ENCODE results near the gene POU6F2.

The POU6F2 gene

DNA sequence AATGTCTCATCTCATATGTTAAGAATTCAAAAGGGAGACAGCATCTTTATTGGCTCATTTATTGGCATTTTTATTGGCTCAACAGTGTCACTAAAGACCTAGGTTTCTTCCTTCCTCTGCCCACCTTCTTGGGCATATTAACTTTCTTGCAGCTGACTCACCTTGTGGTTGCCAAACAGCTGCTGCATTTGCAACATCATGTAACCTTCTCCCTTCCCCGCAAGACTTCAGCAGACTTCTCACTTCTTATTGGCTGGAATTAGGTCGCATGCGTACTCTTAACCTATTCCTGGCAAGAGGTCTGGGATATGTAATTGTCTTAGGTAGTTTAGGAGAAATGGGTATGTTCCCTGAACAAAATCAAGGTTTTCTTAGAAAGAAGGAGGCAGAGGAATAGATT is 263.2 kb downstream of the POU6F2 start:
- in situ Hi-C loops (cut with HindIII; ENCODE audit: low sequenced_read_pairs) = no loop called here

DNA sequence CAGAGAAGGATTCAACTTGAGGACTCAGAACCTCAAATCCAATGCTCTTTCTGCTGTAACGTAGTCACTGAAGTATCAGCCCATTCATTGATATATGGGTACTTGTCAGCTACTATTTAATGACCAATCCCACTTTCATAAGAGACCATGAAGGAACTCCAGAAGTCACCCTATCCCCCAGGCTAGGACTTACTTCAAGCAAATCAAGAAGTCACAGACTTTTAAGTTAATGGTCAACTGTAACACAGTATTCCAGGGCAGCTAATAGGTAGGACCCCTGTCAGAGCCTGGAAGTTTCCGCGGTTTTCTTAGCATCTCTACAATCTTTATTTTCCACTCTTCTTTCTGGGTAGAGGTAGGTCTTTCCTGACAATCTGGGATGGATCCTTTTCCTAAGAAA is 269.9 kb downstream of the POU6F2 start:
- in situ Hi-C loops (cut with HindIII; ENCODE audit: low sequenced_read_pairs) = no loop called here

DNA sequence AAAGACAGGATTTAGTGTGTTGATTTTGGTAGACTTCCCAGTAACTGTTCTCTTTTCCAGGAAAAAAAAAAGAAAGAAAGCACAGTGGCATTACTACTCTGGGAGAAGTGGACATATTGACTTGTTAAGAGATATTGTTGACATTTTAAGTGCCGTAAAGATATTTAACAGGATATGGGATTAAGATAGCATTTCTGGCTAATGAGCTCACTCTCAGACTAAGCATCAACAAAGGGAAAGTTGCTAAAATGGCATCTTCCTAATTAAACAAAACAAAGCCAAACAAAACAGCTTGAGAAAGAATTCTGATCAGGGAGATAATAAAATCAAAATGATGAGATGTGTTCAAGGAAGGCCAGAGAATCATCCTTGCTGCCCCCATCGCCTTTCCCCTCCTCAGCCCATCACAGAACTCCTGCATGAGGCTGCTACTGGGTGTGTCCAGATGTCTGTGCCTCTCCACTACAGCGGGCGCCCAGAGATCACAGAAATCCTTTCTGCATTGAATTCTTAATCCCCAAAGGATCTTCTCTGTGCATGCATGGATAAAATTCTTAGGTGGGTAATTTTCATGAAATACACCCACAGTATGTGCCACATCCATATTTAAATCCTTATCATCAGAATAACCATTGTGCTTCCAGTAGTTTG is 270.5 kb downstream of the POU6F2 start:
- in situ Hi-C loops (cut with HindIII; ENCODE audit: low sequenced_read_pairs) = no loop called here

- in situ Hi-C loops (cut with HindIII; ENCODE audit: low sequenced_read_pairs) = no loop called here
These were observed 271.0 kb downstream of the POU6F2 start for GRCh38 chr7:39248692-39249090.

DNA sequence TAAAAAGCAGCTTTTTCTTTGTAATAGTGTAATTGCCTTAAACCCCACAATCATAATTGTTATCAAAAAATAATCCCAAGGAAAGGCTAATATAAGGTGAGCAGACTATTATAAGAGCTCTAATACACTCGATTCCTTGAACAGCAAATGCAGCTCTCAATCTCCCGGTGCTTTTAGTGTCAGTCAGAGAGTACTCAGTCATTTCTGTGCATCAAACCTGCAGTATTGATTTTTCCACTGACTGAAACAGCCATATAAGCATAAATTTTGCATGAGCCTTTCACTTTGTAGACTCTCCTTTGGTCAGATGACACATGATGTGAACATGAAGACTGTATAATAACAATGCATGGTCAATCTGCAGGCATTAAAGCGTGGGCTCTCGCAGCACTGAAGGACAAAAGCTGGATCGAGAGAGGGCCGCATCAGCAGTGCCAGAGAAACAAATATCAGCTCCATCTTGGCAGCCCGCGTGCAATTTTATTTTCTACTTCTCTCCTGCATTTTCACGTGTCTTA is 272.0 kb downstream of the POU6F2 start:
- in situ Hi-C loops (cut with HindIII; ENCODE audit: low sequenced_read_pairs) = loop anchor here (5.0 kb wide), 1 partner anchor 67 kb away; no protein-coding TSS in a partner anchor

DNA sequence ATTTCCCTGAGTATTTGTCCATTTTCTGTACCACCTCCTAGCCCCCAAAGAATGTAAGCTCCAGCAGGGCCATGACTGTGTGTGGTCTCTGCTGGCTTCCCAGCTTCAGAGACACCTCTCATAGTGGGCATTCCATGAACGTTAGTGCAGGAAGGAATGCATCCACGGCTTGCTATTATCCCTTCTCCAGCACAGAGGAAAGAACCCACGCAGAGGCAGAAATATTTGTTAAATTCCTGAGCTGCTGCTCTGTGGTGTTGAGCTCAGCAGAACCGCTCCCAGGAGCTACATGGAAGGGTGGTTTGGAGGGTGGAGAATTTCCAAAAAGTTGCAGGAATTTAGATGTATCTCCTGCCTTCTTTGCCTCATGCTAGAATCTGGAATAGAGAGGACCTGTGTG is 275.2 kb downstream of the POU6F2 start:
- in situ Hi-C loops (cut with HindIII; ENCODE audit: low sequenced_read_pairs) = loop anchor here (5.0 kb wide), 1 partner anchor 71 kb away; no protein-coding TSS in a partner anchor

DNA sequence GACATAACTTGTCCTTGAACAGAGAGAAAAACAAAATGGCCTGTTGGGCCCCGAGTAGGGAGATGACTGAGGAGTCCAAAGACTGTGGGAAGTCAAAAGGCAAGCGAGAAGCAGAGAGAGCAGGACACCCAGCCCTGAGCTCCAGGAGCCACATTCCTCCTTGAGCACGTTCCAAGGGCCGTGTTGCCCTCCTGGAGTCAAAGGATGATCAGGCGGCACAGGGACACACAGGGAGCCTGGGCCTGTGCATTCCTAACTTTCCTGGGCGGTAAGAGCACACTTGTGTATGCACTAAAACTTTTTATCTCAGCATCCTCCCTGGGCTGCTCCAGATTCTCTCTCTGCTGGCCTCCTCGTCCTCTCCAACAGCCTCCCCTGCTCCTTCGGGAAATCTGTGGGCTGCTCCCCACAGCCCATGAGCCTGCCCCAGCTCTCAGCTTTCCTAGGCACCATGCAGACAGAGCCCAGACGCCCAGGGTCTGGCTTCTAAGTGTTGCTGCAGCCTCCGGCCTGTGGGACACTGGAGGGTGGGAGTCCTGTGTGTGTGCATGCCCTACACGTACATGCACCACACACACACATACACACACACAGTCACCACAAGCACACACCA is 281.8 kb downstream of the POU6F2 start:
- in situ Hi-C loops (cut with HindIII; ENCODE audit: low sequenced_read_pairs) = no loop called here

- in situ Hi-C loops (cut with HindIII; ENCODE audit: low sequenced_read_pairs) = no loop called here
These were observed 282.7 kb downstream of the POU6F2 start for GRCh38 chr7:39260279-39260844.

- in situ Hi-C loops (cut with HindIII; ENCODE audit: low sequenced_read_pairs) = no loop called here
These were observed 284.1 kb downstream of the POU6F2 start for GRCh38 chr7:39261771-39262170.

DNA sequence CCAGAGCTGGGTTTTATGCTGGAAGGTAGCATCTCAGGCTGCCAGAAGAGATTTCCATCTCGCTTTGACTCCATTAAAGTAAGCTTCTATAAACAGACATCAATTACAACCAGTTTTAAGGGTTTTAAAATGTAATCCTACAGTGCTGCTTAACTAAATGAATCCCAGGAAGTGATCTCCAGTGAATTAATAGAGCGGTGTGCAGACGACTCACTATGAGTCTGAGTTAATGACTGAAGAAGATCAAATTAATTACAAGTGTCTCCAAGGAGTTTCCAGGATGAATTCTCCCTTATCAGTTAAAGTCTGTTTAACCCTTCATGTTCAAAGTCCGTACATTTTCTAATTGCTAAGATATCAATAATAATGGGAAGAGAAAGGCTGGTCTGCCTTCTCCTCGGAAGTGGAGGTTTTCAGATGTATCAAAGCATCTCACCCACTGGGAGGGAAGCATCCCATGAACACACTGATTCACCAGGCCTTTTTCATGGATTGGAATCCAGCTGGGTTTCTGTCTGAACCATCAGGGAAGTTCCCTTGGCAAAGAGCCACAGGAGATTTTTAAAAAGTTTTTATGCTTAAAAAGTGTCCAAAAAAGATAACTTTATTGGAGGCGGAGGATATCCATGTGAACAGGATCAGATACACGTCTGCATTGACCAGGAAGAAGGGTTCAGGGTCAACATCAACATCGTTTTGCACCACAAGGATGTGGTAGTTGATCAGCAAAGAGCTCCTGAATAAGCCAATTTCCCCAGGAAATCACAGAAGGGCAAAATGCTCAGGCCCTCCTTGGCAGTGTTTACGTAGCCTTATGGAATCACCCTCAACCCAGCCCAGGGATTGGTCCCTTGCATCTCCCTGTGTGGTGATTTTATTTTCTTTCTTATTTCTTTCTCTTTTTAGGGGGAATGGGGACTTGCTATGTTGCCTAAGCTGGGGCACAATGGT is 288.2 kb downstream of the POU6F2 start:
- in situ Hi-C loops (cut with HindIII; ENCODE audit: low sequenced_read_pairs) = no loop called here

DNA sequence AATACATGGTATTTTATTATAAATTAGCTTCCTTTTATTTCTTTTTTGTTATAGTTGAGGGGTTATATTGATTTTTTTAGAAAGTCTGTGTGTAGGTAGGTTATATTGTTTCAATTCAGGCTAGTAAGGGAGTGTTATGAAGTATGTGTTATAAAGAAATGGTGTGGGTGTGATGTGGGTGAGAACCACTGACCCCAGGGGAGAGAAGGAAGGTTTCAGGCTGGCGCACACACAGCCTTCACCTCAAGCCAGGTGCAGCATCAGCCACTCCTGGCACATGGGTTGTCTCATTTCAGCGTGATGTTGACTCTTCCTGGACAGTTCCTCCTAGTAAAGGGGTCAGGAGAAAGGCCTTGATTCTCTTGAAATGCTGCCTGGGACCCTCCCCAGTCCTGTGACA is 291.3 kb downstream of the POU6F2 start:
- in situ Hi-C loops (cut with HindIII; ENCODE audit: low sequenced_read_pairs) = no loop called here

GRCh38 chr7:39270018-39270417 is 292.3 kb downstream of the POU6F2 start:
- in situ Hi-C loops (cut with HindIII; ENCODE audit: low sequenced_read_pairs) = no loop called here

- in situ Hi-C loops (cut with HindIII; ENCODE audit: low sequenced_read_pairs) = no loop called here
These were observed 293.7 kb downstream of the POU6F2 start for GRCh38 chr7:39271402-39271801.

DNA sequence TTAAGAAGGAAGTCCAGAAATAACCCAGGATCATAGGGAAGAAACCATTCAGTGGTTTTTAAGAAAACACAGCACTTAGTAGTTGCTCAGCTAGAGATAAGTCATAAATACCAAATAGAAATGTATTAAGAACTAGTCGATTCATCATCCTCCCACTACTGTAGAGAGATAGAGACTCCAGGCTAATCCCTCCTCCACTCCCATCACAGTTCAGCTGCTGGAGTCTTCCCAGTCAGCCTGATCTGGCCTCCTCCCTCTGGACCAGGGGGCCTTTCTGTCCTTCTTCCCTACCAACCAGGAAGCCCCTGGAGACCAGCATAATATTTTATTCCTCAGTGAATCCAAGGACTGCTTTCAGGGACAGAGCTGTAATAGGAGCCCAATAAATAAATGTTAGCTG is 294.4 kb downstream of the POU6F2 start:
- in situ Hi-C loops (cut with HindIII; ENCODE audit: low sequenced_read_pairs) = no loop called here

DNA sequence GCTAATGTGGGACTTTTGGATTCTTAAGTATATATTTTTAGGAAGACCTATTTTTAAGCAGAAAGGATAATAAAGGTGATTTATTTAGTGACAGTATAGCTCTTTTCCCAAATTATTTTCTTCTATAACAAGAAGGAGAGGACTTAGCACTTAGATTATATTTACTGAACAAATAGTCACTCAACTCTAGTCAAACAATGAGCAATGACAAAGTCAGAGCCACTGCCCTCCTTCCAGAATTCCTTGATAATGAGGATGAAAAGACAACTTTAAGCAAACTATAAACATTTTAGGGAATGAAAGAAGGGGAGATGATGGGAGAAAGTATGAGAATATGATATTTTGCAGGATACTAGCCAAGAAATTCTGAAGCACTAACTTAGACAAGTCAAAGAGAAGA is 295.0 kb downstream of the POU6F2 start:
- in situ Hi-C loops (cut with HindIII; ENCODE audit: low sequenced_read_pairs) = no loop called here

GRCh38 chr7:39280337-39280736 is 302.6 kb downstream of the POU6F2 start:
- in situ Hi-C loops (cut with HindIII; ENCODE audit: low sequenced_read_pairs) = no loop called here

GRCh38 chr7:39285256-39285655 is 307.5 kb downstream of the POU6F2 start:
- in situ Hi-C loops (cut with HindIII; ENCODE audit: low sequenced_read_pairs) = no loop called here

GRCh38 chr7:39288303-39288702 is 310.6 kb downstream of the POU6F2 start:
- in situ Hi-C loops (cut with HindIII; ENCODE audit: low sequenced_read_pairs) = no loop called here

DNA sequence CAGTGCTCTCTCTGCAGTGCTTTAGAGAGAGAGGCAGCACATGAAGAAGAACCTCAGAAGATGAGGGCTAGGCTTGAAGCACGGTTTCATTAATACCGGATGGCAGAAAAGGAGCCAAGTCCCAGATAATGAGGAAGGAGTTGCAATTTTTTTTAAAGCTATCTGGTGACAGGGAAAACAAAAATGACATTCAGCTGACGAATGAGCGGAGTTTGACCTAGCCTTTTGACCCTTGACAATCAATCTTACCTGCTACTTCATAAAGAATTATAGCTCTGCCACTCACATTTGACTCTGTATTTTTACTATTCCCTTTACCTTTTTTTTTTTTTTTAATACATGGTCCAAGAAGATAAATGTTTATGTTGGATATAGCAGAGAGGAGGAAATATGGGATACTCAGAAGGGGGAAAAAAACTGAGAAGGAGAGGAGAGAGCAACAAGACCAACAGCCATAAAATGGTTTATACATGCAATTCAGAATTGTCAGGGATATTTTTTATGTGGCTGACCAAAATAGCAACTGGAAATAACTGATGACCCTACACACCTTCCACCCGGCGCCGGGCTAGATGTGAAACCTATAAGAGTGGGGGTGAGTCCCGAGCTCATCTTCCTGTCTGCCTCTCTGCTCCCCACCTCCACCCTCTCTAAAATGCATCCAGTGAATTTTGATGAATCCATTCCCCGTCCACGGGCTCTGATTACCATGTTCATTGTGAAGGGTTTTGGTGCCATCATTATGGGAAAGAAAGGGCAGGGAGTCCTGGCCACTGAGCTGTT is 314.1 kb downstream of the POU6F2 start:
- in situ Hi-C loops (cut with HindIII; ENCODE audit: low sequenced_read_pairs) = no loop called here

DNA sequence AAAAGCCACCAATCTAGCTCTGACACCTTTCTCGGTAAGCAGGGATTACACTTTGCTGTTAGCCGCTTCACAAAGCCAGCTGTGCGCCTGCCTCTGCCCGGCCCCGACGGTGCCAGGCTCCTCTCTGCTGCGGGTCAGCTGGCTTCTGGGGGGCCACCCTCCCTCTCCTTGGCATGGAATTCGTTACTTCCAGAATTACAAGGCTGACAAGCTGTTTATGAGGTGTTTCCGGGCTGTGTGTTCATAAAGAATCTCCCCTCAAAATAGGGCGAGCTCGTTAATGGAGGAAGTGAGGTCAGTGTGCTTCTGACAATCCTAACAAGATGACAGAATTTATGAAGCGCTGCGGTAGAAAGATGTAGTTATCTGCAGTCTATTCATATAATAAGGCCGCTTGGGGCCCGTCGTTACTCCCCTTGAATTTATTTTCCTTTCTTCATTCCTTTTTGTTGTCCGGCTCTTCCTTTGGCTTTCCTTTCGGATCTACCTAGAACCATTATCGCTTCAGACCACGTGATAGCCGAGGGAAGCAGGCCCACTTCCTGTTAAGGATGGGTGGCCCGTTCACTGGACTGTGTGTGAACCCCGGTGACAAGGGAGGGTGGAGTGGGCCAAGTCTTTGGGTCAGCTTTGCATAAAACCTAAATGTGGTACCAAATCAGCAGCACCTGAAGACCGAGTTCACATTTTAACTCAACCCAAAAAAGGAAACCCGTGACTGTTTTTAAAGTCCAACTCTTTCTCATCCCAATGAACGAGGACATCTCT is 315.5 kb downstream of the POU6F2 start:
- in situ Hi-C loops (cut with HindIII; ENCODE audit: low sequenced_read_pairs) = no loop called here
